Duodenal mucosa (tissue), 2 donors: ENCODE results near the gene MFF.
A peak's percentile ranks its signal among the peaks of the same experiment; 100 is the strongest.

ENCODE experiments used
- H3K27ac ChIP-seq: one replicate; pipeline ENCODE4 v1.7.0; 2013; ENCODE audit warnings: low read depth, low read length
- H3K27me3 ChIP-seq, 2 donors: one replicate each; pipeline ENCODE4 v1.7.0; 2013; ENCODE audit warnings: low read length in 2 of 2, control low read depth in 1 of 2; ENCODE audit not compliant: insufficient read depth in 2 of 2, control insufficient read depth in 1 of 2
- H3K36me3 ChIP-seq, 2 donors: one replicate each; pipeline ENCODE4 v1.7.0; 2013; ENCODE audit warnings: low read length in 2 of 2, control low read depth in 1 of 2; ENCODE audit not compliant: insufficient read depth in 2 of 2, control insufficient read depth in 1 of 2
- H3K4me1 ChIP-seq, 2 donors: one replicate each; pipeline ENCODE4 v1.7.0; 2013; ENCODE audit warnings: low read length in 2 of 2, control low read depth in 1 of 2; ENCODE audit not compliant: insufficient read depth in 2 of 2, control insufficient read depth in 1 of 2
- H3K4me3 ChIP-seq, 2 donors: one replicate each; pipeline ENCODE4 v1.7.0; 2013; ENCODE audit warnings: low read length in 2 of 2, low read depth in 1 of 2
- H3K9ac ChIP-seq, 2 donors: one replicate each; pipeline ENCODE4 v1.7.0; 2013; ENCODE audit warnings: low read length in 2 of 2, low read depth in 1 of 2
- H3K9me3 ChIP-seq, 2 donors: one replicate each; pipeline ENCODE4 v1.7.0; 2013; ENCODE audit warnings: low read length in 2 of 2, control low read depth in 1 of 2; ENCODE audit not compliant: control insufficient read depth in 1 of 2

The MFF gene

GRCh38 chr2:227324995-227325838, at the start of gene MFF:
Gene MFF, plus strand, starts transcription at chr2:227325251. Its CDS starts 5,415 bp downstream, at chr2:227330666.
- Histone ChIP-seq H3K36me3 (peaks cover under 1 to 4% of the 10 kb centered on the region in 2 donors), H3K9ac (peak within 1 kb of the TSS; percentile 86 to 90), H3K27ac (peak within 1 kb of the TSS; percentile 72), H3K27me3 (no peaks in the 10 kb centered on the region), H3K4me1 (peaks cover 24 to 25% of the 10 kb centered on the region in 2 donors), H3K9me3 (no peaks in the 10 kb centered on the region), H3K4me3 (peak within 1 kb of the TSS; percentile 91 to 92)

- no peaks in the 10 kb centered on the region for H3K27me3 ChIP-seq
- no peak overlapping the region for H3K9ac ChIP-seq
- no peaks in the 10 kb centered on the region for H3K4me1 ChIP-seq
- H3K27ac ChIP-seq, result no peak overlapping the region
- H3K9me3 ChIP-seq, result no peaks in the 10 kb centered on the region
- H3K4me3 ChIP-seq, result no peak overlapping the region
- no peaks in the 10 kb centered on the region for H3K36me3 ChIP-seq
These were observed 44.2 kb upstream of the MFF start for GRCh38 chr2:227280895-227281294.

- Histone ChIP-seq H3K27ac (no peak overlapping the region), H3K9ac (no peak overlapping the region), H3K4me1 (no peaks in the 10 kb centered on the region), H3K9me3 (no peaks in the 10 kb centered on the region), H3K36me3 (no peaks in the 10 kb centered on the region), H3K4me3 (no peak overlapping the region), H3K27me3 (no peaks in the 10 kb centered on the region)
These were observed 39.3 kb upstream of the MFF start for GRCh38 chr2:227285741-227286236.

GRCh38 chr2:227287771-227288170, 37.3 kb upstream of the MFF start:
- Histone ChIP-seq H3K4me1 (no peaks in the 10 kb centered on the region), H3K27ac (no peak overlapping the region), H3K9ac (no peak overlapping the region), H3K4me3 (no peak overlapping the region), H3K27me3 (no peaks in the 10 kb centered on the region), H3K36me3 (no peaks in the 10 kb centered on the region), H3K9me3 (no peaks in the 10 kb centered on the region)

GRCh38 chr2:227292314-227292713, 32.7 kb upstream of the MFF start:
- H3K4me3 ChIP-seq, result no peak overlapping the region
- no peak overlapping the region for H3K9ac ChIP-seq
- H3K9me3 ChIP-seq, result no peaks in the 10 kb centered on the region
- H3K36me3 ChIP-seq, result no peaks in the 10 kb centered on the region
- no peak overlapping the region for H3K27ac ChIP-seq
- no peaks in the 10 kb centered on the region for H3K4me1 ChIP-seq
- no peaks in the 10 kb centered on the region for H3K27me3 ChIP-seq

GRCh38 chr2:227293531-227293930, 31.5 kb upstream of the MFF start:
- Histone ChIP-seq H3K9me3 (no peaks in the 10 kb centered on the region), H3K27ac (no peak overlapping the region), H3K4me3 (no peak overlapping the region), H3K27me3 (no peaks in the 10 kb centered on the region), H3K4me1 (no peaks in the 10 kb centered on the region), H3K9ac (no peak overlapping the region), H3K36me3 (no peaks in the 10 kb centered on the region)

GRCh38 chr2:227295806-227296205, 29.2 kb upstream of the MFF start:
- no peaks in the 10 kb centered on the region for H3K4me1 ChIP-seq
- no peaks in the 10 kb centered on the region for H3K9me3 ChIP-seq
- H3K4me3 ChIP-seq, result no peak overlapping the region
- no peak overlapping the region for H3K27ac ChIP-seq
- H3K36me3 ChIP-seq, result no peaks in the 10 kb centered on the region
- no peaks in the 10 kb centered on the region for H3K27me3 ChIP-seq
- H3K9ac ChIP-seq, result no peak overlapping the region

- Histone ChIP-seq H3K9me3 (no peaks in the 10 kb centered on the region), H3K9ac (no peak overlapping the region), H3K36me3 (no peaks in the 10 kb centered on the region), H3K27me3 (no peaks in the 10 kb centered on the region), H3K27ac (no peak overlapping the region), H3K4me3 (no peak overlapping the region), H3K4me1 (no peaks in the 10 kb centered on the region)
These were observed 28.2 kb upstream of the MFF start for GRCh38 chr2:227296671-227297405.

GRCh38 chr2:227301523-227301922, 23.5 kb upstream of the MFF start:
- Histone ChIP-seq H3K27me3 (no peaks in the 10 kb centered on the region), H3K4me1 (no peaks in the 10 kb centered on the region), H3K36me3 (no peaks in the 10 kb centered on the region), H3K9ac (no peak overlapping the region), H3K27ac (no peak overlapping the region), H3K9me3 (no peaks in the 10 kb centered on the region), H3K4me3 (no peak overlapping the region)

GRCh38 chr2:227308784-227309183, 16.3 kb upstream of the MFF start:
- H3K4me1 ChIP-seq, result no peaks in the 10 kb centered on the region
- no peaks in the 10 kb centered on the region for H3K27me3 ChIP-seq
- H3K9me3 ChIP-seq, result no peaks in the 10 kb centered on the region
- no peak overlapping the region for H3K9ac ChIP-seq
- no peaks in the 10 kb centered on the region for H3K36me3 ChIP-seq
- no peak overlapping the region for H3K4me3 ChIP-seq
- H3K27ac ChIP-seq, result no peak overlapping the region
